Suppressor macrophage treated with lipopolysaccharide for 1 hour (primary cell): ENCODE data around the gene PLEKHA8.

ENCODE experiments used
- DNase-seq, 3 donors: peaks; one replicate each; pipeline ENCODE4 v3.0.0-alpha.2; 2020 to 2022

The PLEKHA8 gene

DNA sequence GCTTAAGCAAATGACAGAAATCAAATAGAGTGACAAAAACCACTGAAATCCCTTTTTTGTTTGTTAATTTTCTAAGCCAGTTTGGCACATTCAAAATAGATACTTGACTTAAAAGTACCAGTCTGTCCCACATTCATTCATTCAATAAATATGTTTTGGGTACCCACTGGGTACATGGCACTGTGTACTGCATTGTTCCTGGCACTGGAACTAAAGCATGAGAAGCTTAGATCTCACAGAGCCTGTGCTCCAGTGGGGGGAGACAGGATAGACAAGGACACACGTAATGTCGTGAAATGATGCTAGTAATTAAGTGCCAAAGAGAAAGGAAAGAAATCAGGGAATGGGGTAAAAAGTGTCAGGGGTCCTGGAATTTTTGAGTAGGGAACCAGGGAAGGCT lies 119.6 kb downstream of the PLEKHA8 start:
- no peak for DNase-seq

GRCh38 chr7:30148426-30148825 lies 120.2 kb downstream of the PLEKHA8 start:
- DNase-seq, result peak in 1 of 3 donors; percentile 43

GRCh38 chr7:30148951-30149459 lies 120.8 kb downstream of the PLEKHA8 start:
- peak in 1 of 3 donors; percentile 46 for DNase-seq

DNA sequence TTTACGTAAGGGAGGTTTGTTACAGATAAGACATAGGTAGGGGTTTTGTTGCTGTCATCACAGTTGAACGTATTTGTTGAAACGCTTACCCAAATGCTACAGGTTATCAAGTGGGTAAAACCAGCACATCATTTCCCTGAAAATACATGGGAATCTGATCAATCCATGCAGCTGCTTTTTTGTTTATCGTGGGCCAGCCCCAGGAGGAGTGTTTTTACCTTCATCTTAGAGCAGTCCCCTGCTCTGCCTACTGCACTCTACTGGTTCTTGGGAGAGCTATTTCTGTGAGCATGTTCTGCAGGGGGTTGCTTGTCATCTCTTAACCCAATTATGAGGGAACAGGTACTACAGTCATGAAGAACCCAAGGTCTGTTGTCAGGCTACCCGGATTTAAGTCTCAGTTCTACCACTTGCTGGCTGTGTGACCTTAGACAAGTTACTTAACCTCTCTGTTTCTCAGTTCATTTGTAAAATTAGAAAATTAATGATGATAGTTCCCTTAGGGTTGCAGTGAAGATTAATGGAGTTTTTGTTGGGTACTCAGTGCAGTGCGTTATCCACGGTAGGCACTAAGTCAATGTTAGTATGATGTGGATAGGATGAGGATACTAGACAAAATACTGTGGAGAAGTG lies 121.5 kb downstream of the PLEKHA8 start:
- no peak for DNase-seq

DNA sequence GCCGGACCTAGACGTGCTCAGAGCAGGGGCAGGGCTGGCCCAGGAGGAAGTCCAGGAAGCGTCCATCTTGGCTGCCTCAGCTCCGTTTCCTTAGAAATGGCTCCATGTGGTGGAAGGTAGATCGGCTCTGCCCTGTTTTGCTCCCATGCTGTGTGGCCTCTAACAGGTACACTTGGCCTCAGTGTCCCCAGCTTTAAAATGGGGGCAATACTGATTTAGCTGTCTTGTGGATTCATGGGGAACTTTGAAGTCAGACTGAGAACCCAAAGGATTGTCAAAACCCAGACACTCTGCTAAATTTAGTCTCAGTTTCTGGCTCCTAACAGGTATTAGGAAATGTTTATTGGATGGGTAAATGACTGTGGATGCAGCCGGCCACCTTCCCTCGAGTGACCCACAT lies 122.5 kb downstream of the PLEKHA8 start:
- no peak for DNase-seq

- DNase-seq, result no peak
Measured at GRCh38 chr7:30154111-30154587, 125.9 kb downstream of the PLEKHA8 start.

DNA sequence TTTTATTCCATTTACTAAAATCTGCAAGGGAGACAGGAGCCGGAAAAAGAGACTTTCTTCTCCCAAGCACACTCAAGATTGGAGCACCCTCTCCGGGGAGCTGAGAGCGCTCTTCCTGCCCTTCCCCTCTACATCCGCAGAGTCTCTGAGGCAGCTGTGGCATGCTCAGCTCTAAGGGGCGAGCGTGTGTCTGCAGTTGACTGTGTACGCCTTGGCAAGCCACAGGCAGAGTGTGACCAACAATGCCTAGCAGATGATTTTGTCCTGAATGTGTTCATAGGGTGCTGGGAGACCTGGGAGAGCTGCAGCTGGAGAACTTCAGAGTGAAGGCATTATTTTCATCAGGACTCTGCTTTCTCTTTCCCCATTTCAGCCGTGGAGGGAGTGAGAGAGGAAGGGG lies 127.3 kb downstream of the PLEKHA8 start:
- DNase-seq, result no peak

DNA sequence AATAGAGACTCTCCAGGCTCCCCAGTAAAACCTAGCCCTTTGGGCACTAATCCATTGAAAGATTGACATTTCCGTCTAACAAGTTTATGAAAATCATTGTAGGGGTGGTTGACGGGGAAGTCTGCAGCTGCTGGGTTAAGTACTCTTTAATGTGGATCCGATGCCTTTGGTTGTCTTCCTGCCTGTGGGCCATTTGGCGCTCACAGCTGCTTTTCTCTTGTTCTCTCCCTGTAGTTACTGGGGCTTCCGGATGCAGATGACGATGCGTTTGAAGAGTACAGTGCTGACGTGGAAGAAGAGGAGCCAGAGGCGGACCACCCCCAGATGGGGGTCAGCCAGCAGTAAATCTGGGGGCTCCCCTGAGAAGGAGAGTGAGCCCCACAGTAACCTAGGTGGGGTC lies 129.0 kb downstream of the PLEKHA8 start:
- DNase-seq, result no peak

GRCh38 chr7:30159163-30159562 lies 131.0 kb downstream of the PLEKHA8 start:
- DNase-seq, result no peak

GRCh38 chr7:30159698-30160143 lies 131.5 kb downstream of the PLEKHA8 start:
- peak; percentile 75 to 86 (median 82) for DNase-seq

DNA sequence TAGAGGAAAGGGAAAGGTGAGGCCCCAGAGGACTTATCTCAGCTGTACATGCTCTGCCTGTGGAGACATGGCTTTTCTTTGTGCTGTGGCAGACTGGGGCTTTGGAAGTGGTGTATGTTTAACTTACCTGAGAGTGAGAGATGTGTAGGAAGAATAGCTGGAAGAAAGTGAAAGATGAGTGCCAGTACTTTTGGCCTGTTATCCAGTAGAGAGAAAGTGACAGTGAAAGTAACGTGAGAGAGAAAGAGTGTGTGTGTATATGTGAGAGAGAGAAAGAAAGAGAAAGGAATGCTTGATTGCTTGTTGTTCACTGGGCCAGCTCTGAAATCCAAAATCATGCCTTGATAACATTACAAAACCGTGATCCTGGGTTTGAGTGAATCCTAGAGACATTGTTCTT lies 132.1 kb downstream of the PLEKHA8 start:
- no peak for DNase-seq

DNA sequence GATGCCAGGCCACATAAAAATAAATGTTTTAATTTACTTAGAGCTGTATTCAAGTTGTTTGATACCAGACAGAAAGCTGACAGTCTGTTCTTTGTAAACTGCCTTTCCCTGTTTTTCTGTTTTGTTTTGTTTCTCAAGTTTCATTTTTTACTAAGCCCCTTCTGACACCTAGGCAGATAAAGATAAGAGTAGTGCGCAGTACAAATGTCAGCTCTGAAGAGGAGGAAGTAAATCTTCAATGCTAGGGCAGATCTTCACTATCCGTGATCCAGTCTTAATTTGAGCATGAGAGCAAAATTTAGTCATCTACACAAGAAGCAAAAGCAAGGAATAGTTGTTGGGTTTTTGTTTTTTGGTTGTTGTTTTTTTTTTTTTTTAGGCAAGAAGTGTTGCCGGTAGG lies 133.9 kb downstream of the PLEKHA8 start:
- DNase-seq, result no peak

- DNase-seq, result peak in 1 of 3 donors; percentile 35
Measured at GRCh38 chr7:30162622-30163124, 134.5 kb downstream of the PLEKHA8 start.

- peak; percentile 75 to 87 (median 80) for DNase-seq
Measured at GRCh38 chr7:30163231-30163894, 135.2 kb downstream of the PLEKHA8 start.

DNA sequence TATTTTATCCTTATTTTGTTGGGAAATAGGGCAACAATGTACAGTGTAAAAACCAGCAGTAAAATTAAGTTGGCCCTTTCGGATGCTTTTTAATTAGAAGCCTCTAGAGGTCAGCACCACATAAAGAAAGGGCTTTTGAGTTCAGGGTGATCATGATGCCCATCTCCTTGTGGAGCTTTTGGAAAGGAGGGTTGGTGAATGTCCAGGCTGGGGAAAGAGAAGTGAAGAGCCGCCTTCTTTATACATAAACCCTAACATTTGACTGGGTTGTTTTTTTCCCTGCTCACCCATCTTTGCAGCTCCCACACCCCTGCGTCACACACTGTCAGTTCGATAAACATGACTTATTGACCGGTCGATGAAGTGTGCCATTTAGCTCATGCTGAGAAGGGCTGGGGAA lies 136.4 kb downstream of the PLEKHA8 start:
- peak; percentile 82 to 90 (median 90) for DNase-seq

- DNase-seq, result no peak
Measured at GRCh38 chr7:30165590-30165989, 137.4 kb downstream of the PLEKHA8 start.

DNA sequence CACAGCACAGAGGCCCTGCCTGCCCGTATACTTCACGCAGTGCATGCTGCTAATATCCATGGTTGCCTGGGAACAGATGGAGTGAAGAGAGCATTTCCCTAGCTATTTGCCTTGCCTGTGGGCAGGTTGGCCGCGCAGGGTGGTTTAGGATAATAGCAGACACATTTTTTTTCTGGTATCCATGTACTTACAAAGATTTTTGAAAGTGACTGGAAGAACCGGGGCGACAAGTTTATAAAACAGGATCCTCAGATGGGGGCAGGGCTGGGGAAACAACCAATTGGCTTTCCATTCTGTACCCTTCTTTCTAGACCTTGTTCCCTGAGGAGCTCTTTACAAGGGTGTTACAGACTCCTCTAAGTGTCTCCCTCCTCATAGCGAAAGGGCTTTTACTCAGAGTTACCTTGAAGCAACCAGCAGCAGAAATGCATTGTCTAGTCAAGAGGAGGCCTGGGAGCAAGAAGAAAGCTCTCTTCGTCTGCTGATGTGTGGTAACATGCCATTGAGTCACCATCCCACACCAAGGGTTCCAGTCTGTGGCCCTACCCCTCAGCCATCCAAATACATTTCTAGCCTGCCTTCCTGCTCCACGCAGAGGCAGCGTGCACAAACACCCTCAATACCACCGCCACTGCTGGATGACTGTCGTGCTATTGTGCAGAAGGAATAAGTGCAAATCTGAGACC lies 138.1 kb downstream of the PLEKHA8 start:
- DNase-seq, result peak; percentile 69 to 74 (median 71)

- no peak for DNase-seq
Measured at GRCh38 chr7:30166841-30167235, 138.6 kb downstream of the PLEKHA8 start.

- DNase-seq, result peak in 2 of 3 donors; percentile 37 to 66
Measured at GRCh38 chr7:30167901-30168300, 139.7 kb downstream of the PLEKHA8 start.

- DNase-seq, result peak; percentile 93 to 99 (median 98)
Measured at GRCh38 chr7:30168835-30169573, 140.8 kb downstream of the PLEKHA8 start.

DNA sequence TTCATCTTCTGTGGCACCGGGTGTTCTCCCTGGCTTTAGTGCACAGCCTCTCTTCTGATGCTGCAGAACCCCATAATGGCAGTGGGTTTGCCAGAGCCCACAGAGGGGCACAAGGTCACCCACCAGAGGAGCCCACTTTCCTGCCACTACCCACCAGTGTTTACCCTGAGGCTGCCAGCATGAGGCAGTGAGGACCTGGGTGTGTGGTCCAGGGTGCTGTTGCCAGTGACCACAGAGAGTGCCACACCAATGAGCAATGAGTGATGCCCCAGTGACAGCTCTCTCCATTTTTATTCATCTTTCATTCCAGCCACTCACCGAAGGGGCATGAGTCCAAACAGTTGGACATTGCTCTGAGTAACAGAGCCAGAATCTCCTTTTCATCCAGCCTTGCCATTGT lies 141.4 kb downstream of the PLEKHA8 start:
- peak in 1 of 3 donors; percentile 62 for DNase-seq

DNA sequence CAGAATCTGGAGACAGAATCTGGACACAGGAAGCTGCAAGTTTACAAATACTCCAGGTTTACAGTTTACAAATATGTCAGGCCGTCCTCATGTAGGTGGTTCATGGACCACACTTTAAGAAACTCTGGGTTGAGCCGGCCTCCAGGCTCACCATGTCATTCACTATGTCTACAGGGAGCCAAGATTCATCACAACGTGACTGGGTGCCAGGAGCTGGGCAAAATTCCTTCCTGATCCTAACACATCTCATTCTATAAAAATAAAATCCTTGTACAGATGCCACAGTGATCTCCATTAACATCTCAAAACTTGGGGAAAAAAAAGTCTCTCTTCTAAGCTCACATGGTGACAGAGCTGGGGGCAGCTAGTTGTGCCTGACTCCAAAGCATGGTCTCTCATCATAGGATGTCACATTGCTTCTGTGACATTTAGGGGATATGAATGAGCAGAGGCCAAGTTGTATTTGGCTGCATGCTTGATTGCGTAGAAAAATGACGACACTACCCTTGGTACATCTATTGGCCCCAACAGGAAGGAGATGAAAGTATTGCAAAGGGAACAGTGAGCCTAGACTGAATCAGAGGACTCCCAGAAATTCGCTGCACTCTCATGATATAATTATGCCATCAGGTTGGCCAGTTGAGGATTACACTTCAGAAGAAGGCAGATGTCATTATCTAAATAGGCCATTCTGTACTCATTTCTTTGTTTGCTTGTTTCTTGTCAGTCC lies 142.4 kb downstream of the PLEKHA8 start:
- DNase-seq, result peak; percentile 88 to 97 (median 96)
